Measurements from ENCODE around the gene MYOM3.

MYOM3 gene

GRCh38 chr1:24097663-24098062, 14.3 kb downstream of the MYOM3 start:
- Histone ChIP-seq H3F3A (ENCODE audit: insufficient read depth, low read length) (no peaks in the 10 kb centered on the region), H3K27me3 (ENCODE audit: insufficient read depth, low read length) (peaks cover 15% of the 10 kb centered on the region), H4K20me1 (ENCODE audit: insufficient read depth, low read length) (no peaks in the 10 kb centered on the region), H3K9me2 (ENCODE audit: low read depth, low read length) (no peaks in the 10 kb centered on the region), H3K36me3 (ENCODE audit: insufficient read depth, low read length) (no peaks in the 10 kb centered on the region), H2AFZ (ENCODE audit: low read length) (no peak overlapping the region), H3K4me1 (ENCODE audit: insufficient read depth, low read length, severe bottlenecking) (no peaks in the 10 kb centered on the region), H3K79me2 (ENCODE audit: insufficient read depth, low read length) (no peaks in the 10 kb centered on the region), H3K9ac (ENCODE audit: low read length) (no peak overlapping the region), H3K4me3 (ENCODE audit: low read depth, low read length, poor library complexity, severe bottlenecking) (no peak overlapping the region), H3K4me2 (ENCODE audit: low read length) (no peak overlapping the region), H3K9me3 (ENCODE audit: low read length) (no peaks in the 10 kb centered on the region), H3K27ac (ENCODE audit: low read depth, low read length, poor library complexity, severe bottlenecking) (no peak overlapping the region)
- TF ChIP-seq CTCF (IDR thresholded peaks at IDR 0.05; ENCODE audit: low read length) (no peak), EZH2 (IDR thresholded peaks at IDR 0.05; ENCODE audit: borderline replicate concordance, low read length) (no peak)

- no peak for TF ChIP-seq CTCF (IDR thresholded peaks at IDR 0.05; ENCODE audit: low read length)
- TF ChIP-seq EZH2 (IDR thresholded peaks at IDR 0.05; ENCODE audit: borderline replicate concordance, low read length) = no peak
- Histone ChIP-seq H3K4me3 (ENCODE audit: low read depth, low read length, poor library complexity, severe bottlenecking) (no peak overlapping the region), H2AFZ (ENCODE audit: low read length) (no peak overlapping the region), H3K4me2 (ENCODE audit: low read length) (no peak overlapping the region), H3K9me3 (ENCODE audit: low read length) (no peaks in the 10 kb centered on the region), H3K9ac (ENCODE audit: low read length) (no peak overlapping the region), H3F3A (ENCODE audit: insufficient read depth, low read length) (no peaks in the 10 kb centered on the region), H4K20me1 (ENCODE audit: insufficient read depth, low read length) (no peaks in the 10 kb centered on the region), H3K27ac (ENCODE audit: low read depth, low read length, poor library complexity, severe bottlenecking) (no peak overlapping the region), H3K4me1 (ENCODE audit: insufficient read depth, low read length, severe bottlenecking) (no peaks in the 10 kb centered on the region), H3K79me2 (ENCODE audit: insufficient read depth, low read length) (no peaks in the 10 kb centered on the region), H3K9me2 (ENCODE audit: low read depth, low read length) (no peaks in the 10 kb centered on the region), H3K36me3 (ENCODE audit: insufficient read depth, low read length) (no peaks in the 10 kb centered on the region), H3K27me3 (ENCODE audit: insufficient read depth, low read length) (peaks cover 17% of the 10 kb centered on the region)
Measured at GRCh38 chr1:24096739-24097103, 15.2 kb downstream of the MYOM3 start.

GRCh38 chr1:24096009-24096738, 15.8 kb downstream of the MYOM3 start:
- Histone ChIP-seq H3K79me2 (ENCODE audit: insufficient read depth, low read length) (no peaks in the 10 kb centered on the region), H4K20me1 (ENCODE audit: insufficient read depth, low read length) (no peaks in the 10 kb centered on the region), H3K4me3 (ENCODE audit: low read depth, low read length, poor library complexity, severe bottlenecking) (no peak overlapping the region), H3K9ac (ENCODE audit: low read length) (no peak overlapping the region), H3F3A (ENCODE audit: insufficient read depth, low read length) (no peaks in the 10 kb centered on the region), H3K36me3 (ENCODE audit: insufficient read depth, low read length) (no peaks in the 10 kb centered on the region), H3K4me2 (ENCODE audit: low read length) (no peak overlapping the region), H3K4me1 (ENCODE audit: insufficient read depth, low read length, severe bottlenecking) (no peaks in the 10 kb centered on the region), H3K27ac (ENCODE audit: low read depth, low read length, poor library complexity, severe bottlenecking) (no peak overlapping the region), H3K9me2 (ENCODE audit: low read depth, low read length) (no peaks in the 10 kb centered on the region), H3K27me3 (ENCODE audit: insufficient read depth, low read length) (peaks cover 22% of the 10 kb centered on the region), H2AFZ (ENCODE audit: low read length) (no peak overlapping the region), H3K9me3 (ENCODE audit: low read length) (no peaks in the 10 kb centered on the region)
- TF ChIP-seq CTCF (IDR thresholded peaks at IDR 0.05; ENCODE audit: low read length) = no peak

Data from OCI-LY1 (cell line).